COLO668 (cell line): ENCODE data around the gene ARAP1.

Experiments
- DNase-seq: peaks from one replicate; lab custom pipeline; 2025; ENCODE audit not compliant: unreplicated experiment; lab: John Stamatoyannopoulos, UW

Gene ARAP1

GRCh38 chr11:72642043-72642883, 109.9 kb downstream of the ARAP1 start:
- no peak for DNase-seq

GRCh38 chr11:72641522-72642042, 110.6 kb downstream of the ARAP1 start:
- no peak for DNase-seq

GRCh38 chr11:72639502-72640375, 112.5 kb downstream of the ARAP1 start:
- DNase-seq: no peak

- DNase-seq: no peak
These were observed 114.3 kb downstream of the ARAP1 start for GRCh38 chr11:72637926-72638325.

- no peak for DNase-seq
These were observed 115.0 kb downstream of the ARAP1 start for GRCh38 chr11:72637198-72637597.

- DNase-seq: no peak
These were observed 115.8 kb downstream of the ARAP1 start for GRCh38 chr11:72636376-72636775.

- no peak for DNase-seq
These were observed 116.3 kb downstream of the ARAP1 start for GRCh38 chr11:72635933-72636332.

GRCh38 chr11:72635309-72635915, 116.8 kb downstream of the ARAP1 start:
- no peak for DNase-seq
